DLD1 (cell line): ENCODE measurements around the gene AIFM1.
"Not testable (repeated sequence)": the region's sequence is repeated elsewhere in the genome, so short reads cannot be mapped to it uniquely, and the experiment has no call there.

Experiments used
- in situ Hi-C: cut with HindIII; loops from 2 replicates; pipeline ENCODE4 v1.10.0; 2017; ENCODE audit warnings: low sequenced_read_pairs

Gene AIFM1

GRCh38 chrX:130119312-130119898 lies 46.2 kb downstream of the AIFM1 start:
- in situ Hi-C loops, result no loop called here

DNA sequence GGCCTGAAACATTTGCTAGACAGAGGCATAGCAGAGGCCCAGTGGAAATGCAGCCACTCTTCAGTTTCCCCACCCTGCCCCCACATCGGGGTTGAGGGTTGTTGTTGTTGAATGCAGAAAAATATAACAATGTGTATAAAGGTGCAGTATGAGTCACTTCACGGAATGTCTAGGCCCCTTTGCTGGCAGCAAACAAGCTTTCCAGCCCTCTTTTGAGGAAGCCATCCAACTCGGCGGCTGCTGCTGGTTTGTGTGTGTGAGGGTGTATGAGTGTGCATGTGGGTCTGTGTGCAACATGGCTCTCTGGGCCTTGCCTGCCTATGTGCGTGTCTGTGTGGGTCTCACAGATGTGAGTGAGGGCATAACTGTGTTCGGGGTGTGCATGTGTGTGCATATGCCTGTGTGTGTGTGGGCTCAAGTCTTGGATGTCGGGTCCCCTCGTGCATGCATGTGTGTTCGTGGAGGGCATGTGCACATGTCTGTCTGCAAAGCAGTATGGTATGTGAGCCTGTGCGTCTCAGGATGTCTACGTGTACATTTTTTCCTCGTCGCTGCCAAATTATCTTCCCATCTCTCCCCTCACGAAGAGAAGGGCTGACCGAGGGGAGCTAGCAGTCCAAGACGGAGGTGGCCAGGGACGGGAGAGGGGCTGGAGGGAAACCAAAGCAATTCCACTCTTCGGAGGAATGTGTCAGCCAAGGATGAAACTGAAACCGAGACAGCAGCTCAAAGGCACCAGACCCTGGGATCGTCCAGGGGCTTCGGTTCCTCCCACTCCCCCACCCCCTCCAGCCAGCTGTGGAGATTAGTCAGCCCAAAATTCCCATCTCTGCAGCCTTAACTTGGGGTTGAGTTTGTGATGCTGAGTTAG lies 47.0 kb downstream of the AIFM1 start:
- in situ Hi-C loops, result no loop called here

GRCh38 chrX:130117166-130117565 lies 48.5 kb downstream of the AIFM1 start:
- in situ Hi-C loops, result no loop called here

DNA sequence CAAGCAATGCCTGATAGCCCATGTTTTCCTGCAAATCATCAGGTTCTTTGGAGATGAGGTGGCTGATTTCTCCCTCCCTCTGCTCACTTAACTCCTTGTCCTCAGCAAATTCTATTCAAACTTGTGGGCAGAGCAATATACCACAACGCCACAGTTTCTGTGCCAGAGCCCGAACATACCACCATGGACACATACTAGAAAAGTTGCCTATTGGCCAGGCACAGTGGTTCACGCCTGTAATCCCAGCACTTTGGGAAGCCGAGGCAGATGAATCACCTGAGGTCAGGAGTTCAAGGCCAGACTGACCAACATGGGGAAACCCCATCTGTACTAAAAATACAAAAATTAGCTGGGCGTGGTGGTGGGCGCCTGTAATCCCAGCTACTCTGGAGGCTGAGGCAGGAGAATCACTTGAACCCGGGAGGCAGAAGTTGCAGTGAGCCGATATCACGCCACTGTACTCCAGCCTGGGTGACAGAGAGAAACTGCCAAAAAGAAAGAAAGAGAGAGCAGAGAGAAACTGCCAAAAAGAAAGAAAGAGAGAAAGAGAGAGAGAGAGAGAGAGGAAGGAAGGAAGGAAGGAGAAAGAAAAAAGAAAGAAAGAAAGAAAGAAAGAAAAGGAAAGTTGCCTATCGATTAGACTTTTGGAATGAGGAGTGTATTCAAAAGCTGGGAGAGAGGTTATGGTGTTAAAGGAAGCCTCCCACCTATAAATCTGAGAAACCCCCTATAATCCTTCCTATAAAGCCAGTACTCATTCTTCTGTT lies 50.3 kb downstream of the AIFM1 start:
- in situ Hi-C loops, result not testable (repeated sequence)

- in situ Hi-C loops, result no loop called here
These were observed 51.5 kb downstream of the AIFM1 start for GRCh38 chrX:130114141-130114588.

- in situ Hi-C loops, result no loop called here
These were observed 54.2 kb downstream of the AIFM1 start for GRCh38 chrX:130111220-130112154.

- in situ Hi-C loops, result no loop called here
These were observed 55.0 kb downstream of the AIFM1 start, which contains the start of gene ELF4 for GRCh38 chrX:130110379-130111219. ELF4 (minus strand) TSS chrX:130110497; CDS start chrX:130081330, 29,167 bp downstream.

GRCh38 chrX:130109429-130110378 lies 55.9 kb downstream of the AIFM1 start:
- in situ Hi-C loops, result no loop called here

DNA sequence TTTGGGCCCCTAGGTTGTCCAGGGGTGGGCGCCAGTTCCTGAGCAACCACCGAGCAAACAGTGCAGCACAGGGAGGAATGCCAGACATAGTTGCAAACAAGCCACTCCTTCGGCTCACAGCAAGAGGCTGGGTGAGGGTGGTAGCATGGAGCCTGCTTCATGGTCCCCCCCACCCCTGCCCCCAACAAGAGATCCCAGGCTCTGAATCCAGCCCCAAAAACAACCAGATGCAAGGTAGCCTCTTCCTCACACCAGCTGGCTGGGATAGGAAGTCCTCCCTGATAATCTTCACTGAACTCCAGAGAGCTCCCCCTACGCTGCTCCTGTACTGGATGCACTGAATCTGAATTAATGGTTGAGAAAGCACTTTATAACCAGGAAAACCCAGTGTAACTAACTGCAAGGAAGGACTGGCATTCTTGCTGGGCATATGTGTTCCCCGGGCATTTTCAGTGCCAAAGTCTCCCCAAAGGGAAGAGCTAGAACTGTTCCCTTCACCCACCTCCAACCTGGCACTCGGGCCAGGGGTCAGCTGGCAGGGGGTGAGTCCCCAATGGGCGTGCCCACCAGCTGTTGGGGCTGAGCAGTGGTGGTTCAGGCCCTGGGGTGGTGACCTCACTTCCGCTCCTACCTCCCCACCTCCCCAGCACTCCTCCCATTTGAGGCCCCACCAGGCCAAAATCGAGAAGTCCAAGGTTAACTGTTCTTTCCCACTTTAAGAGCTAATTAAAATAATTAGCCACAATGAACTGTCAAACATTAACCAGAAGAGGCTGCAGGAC lies 56.8 kb downstream of the AIFM1 start:
- in situ Hi-C loops, result no loop called here

DNA sequence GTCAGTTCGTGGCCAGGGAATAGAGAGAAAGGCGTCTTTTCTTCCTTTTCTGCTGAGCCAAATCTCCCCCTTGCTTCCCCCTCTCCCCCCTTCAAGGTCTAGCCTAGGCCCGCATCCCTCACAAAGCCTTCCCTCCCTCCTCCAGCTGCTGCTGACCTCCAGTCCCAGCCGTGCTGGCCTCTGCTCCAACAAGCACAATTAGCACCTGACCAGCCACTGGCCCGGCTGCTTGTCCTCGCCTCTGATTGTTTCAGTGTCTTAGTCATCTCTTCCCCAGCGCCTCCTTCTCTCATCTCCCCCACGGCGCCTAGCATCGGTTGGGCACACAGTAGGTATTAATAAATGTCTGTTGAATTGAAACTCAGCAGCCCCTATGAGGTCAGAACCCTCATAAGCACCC lies 59.6 kb downstream of the AIFM1 start:
- in situ Hi-C loops, result no loop called here

DNA sequence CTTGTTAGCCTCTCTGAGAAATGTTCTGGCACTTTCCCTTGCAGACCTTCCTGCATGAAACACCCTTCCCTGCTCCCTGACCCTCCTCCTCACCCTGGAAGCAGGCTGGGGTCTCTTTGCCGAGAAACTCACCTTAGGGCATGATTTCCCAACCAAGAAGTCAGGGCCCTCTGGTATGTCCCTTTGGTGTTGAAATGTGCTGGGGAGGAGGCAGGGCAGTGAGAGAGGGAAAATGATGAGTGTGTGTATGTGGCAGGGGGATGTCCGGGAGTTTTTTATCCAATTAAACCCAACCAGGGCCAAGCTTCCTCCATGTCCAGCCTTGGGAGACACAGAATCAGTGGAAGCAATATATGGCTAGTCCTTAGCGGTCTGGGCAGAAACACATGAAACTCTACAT lies 60.4 kb downstream of the AIFM1 start:
- in situ Hi-C loops, result no loop called here

DNA sequence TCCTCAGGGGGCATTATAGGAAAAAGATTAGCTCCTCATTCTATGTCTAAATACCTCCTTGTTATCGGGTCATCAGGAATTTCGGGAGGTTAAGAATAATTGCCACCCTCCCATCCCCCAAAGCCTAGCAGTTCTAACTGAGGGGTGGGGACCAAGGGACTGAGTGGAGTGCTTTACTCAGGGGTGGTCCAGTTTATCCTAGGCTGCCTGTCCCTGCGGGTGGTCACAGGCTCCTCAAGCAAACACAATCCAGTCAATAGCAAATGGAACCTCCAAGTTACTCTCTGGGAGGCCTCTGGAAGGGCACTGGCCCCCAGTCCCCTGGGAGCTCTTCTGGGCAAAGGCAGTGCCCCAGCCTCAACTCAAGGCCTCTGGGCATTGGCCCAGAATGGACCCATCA lies 62.0 kb downstream of the AIFM1 start:
- in situ Hi-C loops, result no loop called here

GRCh38 chrX:130100180-130100579 lies 65.5 kb downstream of the AIFM1 start:
- in situ Hi-C loops, result no loop called here

- in situ Hi-C loops, result no loop called here
These were observed 67.5 kb downstream of the AIFM1 start for GRCh38 chrX:130098210-130098552.

GRCh38 chrX:130097507-130098209 lies 68.0 kb downstream of the AIFM1 start:
- in situ Hi-C loops, result no loop called here

- in situ Hi-C loops, result no loop called here
These were observed 70.2 kb downstream of the AIFM1 start for GRCh38 chrX:130095249-130096030.
